RWPE2 (cell line): ENCODE results near the gene PADI1.

Source experiments
- ATAC-seq: fragments of 200-7000 bp; cut with Tn5 transposase; 3 replicates; pipeline ENCODE4 v1.9.1; 2021; ENCODE audit warnings: low read depth
- DNase-seq: peaks from one replicate; pipeline ENCODE4 v3.0.0-alpha.2; 2020; ENCODE audit warnings: low spot score
- H3K27ac ChIP-seq: fragments of 450-650 bp; 2 replicates; pipeline ENCODE4 v1.5.1; 2017; ENCODE audit warnings: mild to moderate bottlenecking; ENCODE audit not compliant: poor library complexity, severe bottlenecking
- H3K27me3 ChIP-seq: fragments of 250-450 bp; sonication (Bioruptor Pico); 2 replicates; pipeline ENCODE4 v1.5.1; 2021; ENCODE audit warnings: mild to moderate bottlenecking, moderate library complexity; ENCODE audit not compliant: insufficient read depth, poor library complexity, severe bottlenecking
- H3K36me3 ChIP-seq: fragments of 250-450 bp; sonication (Bioruptor Pico); 2 replicates; pipeline ENCODE4 v1.5.1; 2020; ENCODE audit warnings: low read depth, mild to moderate bottlenecking, moderate library complexity
- H3K4me1 ChIP-seq: fragments of 250-450 bp; sonication (Bioruptor Pico); 2 replicates; pipeline ENCODE4 v1.5.1; 2021; ENCODE audit warnings: mild to moderate bottlenecking, moderate library complexity; ENCODE audit not compliant: insufficient read depth, poor library complexity, severe bottlenecking
- H3K4me3 ChIP-seq: fragments of 250-450 bp; sonication (Bioruptor Pico); 2 replicates; pipeline ENCODE4 v1.5.1; 2021; ENCODE audit warnings: mild to moderate bottlenecking, moderate library complexity; ENCODE audit not compliant: severe bottlenecking
- H3K9me3 ChIP-seq: fragments of 250-450 bp; sonication (Bioruptor Pico); 2 replicates; pipeline ENCODE4 v1.5.1; 2021; ENCODE audit warnings: mild to moderate bottlenecking, moderate library complexity; ENCODE audit not compliant: severe bottlenecking
- TF ChIP-seq, protein P1 (sequence below): fragments of 450-650 bp; IDR thresholded peaks from one replicate; pipeline ENCODE4 v1.5.1; 2017; ENCODE audit warnings: mild to moderate bottlenecking, moderate library complexity; ENCODE audit not compliant: poor library complexity, severe bottlenecking

The PADI1 gene

GRCh38 chr1:17248781-17249180, 43.9 kb downstream of the PADI1 start, which contains the start of gene PADI3:
TSS of gene PADI3 (plus strand) at chr1:17249098. CDS start at chr1:17249138, 40 bp downstream.
- DNase-seq (no peak), ATAC-seq (peak; percentile 21; the same call in 1 of the 3 replicates)
- Histone ChIP-seq H3K36me3 (no peaks in the 10 kb centered on the region), H3K27ac (peak within 1 kb of the TSS; percentile 80), H3K4me3 (peak within 1 kb of the TSS; percentile 4), H3K9me3 (no peaks in the 10 kb centered on the region), H3K4me1 (peaks cover 49% of the 10 kb centered on the region), H3K27me3 (no peaks in the 10 kb centered on the region)
- TF ChIP-seq, protein P1, sequence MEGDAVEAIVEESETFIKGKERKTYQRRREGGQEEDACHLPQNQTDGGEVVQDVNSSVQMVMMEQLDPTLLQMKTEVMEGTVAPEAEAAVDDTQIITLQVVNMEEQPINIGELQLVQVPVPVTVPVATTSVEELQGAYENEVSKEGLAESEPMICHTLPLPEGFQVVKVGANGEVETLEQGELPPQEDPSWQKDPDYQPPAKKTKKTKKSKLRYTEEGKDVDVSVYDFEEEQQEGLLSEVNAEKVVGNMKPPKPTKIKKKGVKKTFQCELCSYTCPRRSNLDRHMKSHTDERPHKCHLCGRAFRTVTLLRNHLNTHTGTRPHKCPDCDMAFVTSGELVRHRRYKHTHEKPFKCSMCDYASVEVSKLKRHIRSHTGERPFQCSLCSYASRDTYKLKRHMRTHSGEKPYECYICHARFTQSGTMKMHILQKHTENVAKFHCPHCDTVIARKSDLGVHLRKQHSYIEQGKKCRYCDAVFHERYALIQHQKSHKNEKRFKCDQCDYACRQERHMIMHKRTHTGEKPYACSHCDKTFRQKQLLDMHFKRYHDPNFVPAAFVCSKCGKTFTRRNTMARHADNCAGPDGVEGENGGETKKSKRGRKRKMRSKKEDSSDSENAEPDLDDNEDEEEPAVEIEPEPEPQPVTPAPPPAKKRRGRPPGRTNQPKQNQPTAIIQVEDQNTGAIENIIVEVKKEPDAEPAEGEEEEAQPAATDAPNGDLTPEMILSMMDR = no peak

GRCh38 chr1:17250601-17251000, 45.7 kb downstream of the PADI1 start:
- Histone ChIP-seq H3K9me3 (no peaks in the 10 kb centered on the region), H3K27me3 (no peaks in the 10 kb centered on the region), H3K27ac (peak overlapping the region; percentile 80), H3K4me1 (peaks cover 40% of the 10 kb centered on the region), H3K36me3 (no peaks in the 10 kb centered on the region), H3K4me3 (no peak overlapping the region)
- DNase-seq = peak; percentile 96
- peak; percentile 86 for ATAC-seq
- TF ChIP-seq, protein P1 = no peak

- TF ChIP-seq, protein P1 = no peak
- ATAC-seq = no peak
- no peaks in the 10 kb centered on the region for H3K36me3 ChIP-seq
- H3K4me3 ChIP-seq = no peak overlapping the region
- H3K27me3 ChIP-seq = no peaks in the 10 kb centered on the region
- no peak for DNase-seq
- peak overlapping the region; percentile 80 for H3K27ac ChIP-seq
- no peaks in the 10 kb centered on the region for H3K9me3 ChIP-seq
- peaks cover 35% of the 10 kb centered on the region for H3K4me1 ChIP-seq
Observed at GRCh38 chr1:17251246-17251645, 46.3 kb downstream of the PADI1 start.

GRCh38 chr1:17251701-17252376, 46.9 kb downstream of the PADI1 start:
- H3K27ac ChIP-seq = peak overlapping the region; percentile 80
- no peak for DNase-seq
- TF ChIP-seq, protein P1 = no peak

GRCh38 chr1:17255336-17255735, 50.4 kb downstream of the PADI1 start:
- Histone ChIP-seq H3K27ac (no peak overlapping the region), H3K9me3 (no peaks in the 10 kb centered on the region), H3K27me3 (no peaks in the 10 kb centered on the region), H3K4me3 (no peak overlapping the region), H3K4me1 (peaks cover 30% of the 10 kb centered on the region), H3K36me3 (no peaks in the 10 kb centered on the region)
- ATAC-seq (no peak), DNase-seq (no peak)
- TF ChIP-seq, protein P1 = no peak

More at GRCh38 chr1:17251701-17252376, 46.9 kb downstream of the PADI1 start:
- ATAC-seq = peak; percentile 72
- Histone ChIP-seq H3K4me3 (no peak overlapping the region), H3K36me3 (no peaks in the 10 kb centered on the region), H3K27me3 (no peaks in the 10 kb centered on the region), H3K4me1 (peaks cover 35% of the 10 kb centered on the region), H3K9me3 (no peaks in the 10 kb centered on the region)
